ENCODE data around the gene CDC73. TPM values are rescaled to one million over a fixed set of nuclear protein-coding genes. Genes with fewer than 3 reads are reported as not detected.

The CDC73 gene
- total RNA-seq, 1 experiment from 2014 or later = 63.2 TPM

DNA sequence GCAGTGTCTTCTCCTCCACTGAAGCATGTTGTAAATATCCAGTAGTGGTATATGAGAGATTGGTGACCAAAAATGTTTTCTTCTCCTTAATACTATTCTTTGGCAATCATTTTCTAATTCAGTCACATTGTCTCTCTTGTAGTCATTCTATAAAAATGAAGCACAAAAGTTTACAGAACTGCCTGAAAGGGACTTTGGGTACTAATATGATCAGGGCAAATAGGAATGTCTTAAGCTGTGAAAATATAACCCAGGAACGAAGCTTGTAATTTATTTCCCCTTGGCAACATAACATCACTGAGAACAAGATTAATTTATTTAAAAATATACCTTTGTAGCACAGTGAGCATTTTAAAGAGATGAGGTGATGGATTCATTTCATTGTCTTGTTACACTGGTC, 59.7 kb downstream of the CDC73 start:
- H4K20me1 ChIP-seq (ENCODE audit: insufficient read depth) = peaks cover 47% of the 10 kb centered on the region
- H3K27ac ChIP-seq (ENCODE audit: low read depth, low read length) = no peak overlapping the region
- H3K4me3 ChIP-seq (replicated peaks in 1 of 2; ENCODE audit: low read depth in 1 of 2, low read length in 2 of 2) = no peak overlapping the region
- H3K9ac ChIP-seq (ENCODE audit: low read length) = no peak overlapping the region
- no peaks in the 10 kb centered on the region for H3K4me1 ChIP-seq (ENCODE audit: control insufficient read depth in 1 of 2, insufficient read depth in 2 of 2, low read length in 2 of 2)
- no peak for ATAC-seq
- H3K9me3 ChIP-seq (ENCODE audit: control insufficient read depth in 1 of 2, insufficient read depth in 1 of 2, low read depth in 1 of 2, low read length in 2 of 2) = no peaks in the 10 kb centered on the region
- H3K79me2 ChIP-seq (ENCODE audit: insufficient read depth, low read length) = peaks cover 63% of the 10 kb centered on the region
- H3K36me3 ChIP-seq (ENCODE audit: control insufficient read depth in 1 of 2, insufficient read depth in 2 of 2, low read length in 2 of 2) = no peaks in the 10 kb centered on the region
- BruUV-seq (replicated peaks) = no TSS peak
- no peak for DNase-seq (ENCODE audit: low read depth, low spot score)
- POLR2A ChIA-PET = interaction anchor here (0.7 kb wide), 1 partner anchor 8 kb away, joined by 3 read pairs; no protein-coding TSS in a partner anchor
- H2AFZ ChIP-seq (ENCODE audit: low read depth, low read length, poor library complexity, severe bottlenecking) = no peak overlapping the region
- CTCF ChIA-PET = no interaction called here
- no peak overlapping the region for H3K4me2 ChIP-seq (ENCODE audit: low read length)
- H3K9me2 ChIP-seq (ENCODE audit: insufficient read depth) = no peaks in the 10 kb centered on the region
- intact Hi-C loops (cut with micrococcal nuclease) = loop anchor here (10.0 kb wide), 1 partner anchor 573 kb away; no protein-coding TSS in a partner anchor
- H3K27me3 ChIP-seq (ENCODE audit: insufficient read depth, low read length) = no peaks in the 10 kb centered on the region
- RAD21 ChIA-PET (ENCODE audit: low non-redundant PET in 1 of 2, low total read pairs in 2 of 2, uncharacterized antibody in 2 of 2, unreplicated experiment in 2 of 2) = no interaction called here
- no peak for TF ChIP-seq ZNF274 (IDR thresholded peaks at IDR 0.05; ENCODE audit: low read depth, low read length)
- TF ChIP-seq, protein P1, sequence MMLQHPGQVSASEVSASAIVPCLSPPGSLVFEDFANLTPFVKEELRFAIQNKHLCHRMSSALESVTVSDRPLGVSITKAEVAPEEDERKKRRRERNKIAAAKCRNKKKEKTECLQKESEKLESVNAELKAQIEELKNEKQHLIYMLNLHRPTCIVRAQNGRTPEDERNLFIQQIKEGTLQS (IDR thresholded peaks at IDR 0.05) = no peak
- no peak for TF ChIP-seq POLR2AphosphoS5 (IDR thresholded peaks at IDR 0.05; ENCODE audit: low read depth, low read length)
- TF ChIP-seq ELF1 (IDR thresholded peaks at IDR 0.05; ENCODE audit: borderline replicate concordance, low read depth) = no peak
- no peak for TF ChIP-seq CEBPB (IDR thresholded peaks at IDR 0.05; ENCODE audit: low read depth)
- TF ChIP-seq POLR2A (IDR thresholded peaks at IDR 0.05; ENCODE audit: borderline replicate concordance, extremely low read depth, insufficient read depth, insufficient read length) = no peak
- no peak for TF ChIP-seq ZFX (IDR thresholded peaks at IDR 0.05)
- no peak for TF ChIP-seq YY1 (IDR thresholded peaks at IDR 0.05; ENCODE audit: extremely low read depth, insufficient replicate concordance, low read depth, low read length)
- no peak for TF ChIP-seq TCF7L2 (IDR thresholded peaks at IDR 0.05; ENCODE audit: borderline replicate concordance, extremely low read depth, insufficient read depth, insufficient read length)
- no peak for TF ChIP-seq RAD21 (IDR thresholded peaks at IDR 0.05; ENCODE audit: low read depth)
- TF ChIP-seq CBX3 (IDR thresholded peaks at IDR 0.05; ENCODE audit: low read depth) = no peak
- no peak for TF ChIP-seq EGR1 (IDR thresholded peaks at IDR 0.05; ENCODE audit: low read depth)
- TF ChIP-seq, protein P2, sequence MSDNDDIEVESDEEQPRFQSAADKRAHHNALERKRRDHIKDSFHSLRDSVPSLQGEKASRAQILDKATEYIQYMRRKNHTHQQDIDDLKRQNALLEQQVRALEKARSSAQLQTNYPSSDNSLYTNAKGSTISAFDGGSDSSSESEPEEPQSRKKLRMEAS (IDR thresholded peaks at IDR 0.05) = no peak
- no peak for TF ChIP-seq FOSL1 (IDR thresholded peaks at IDR 0.05; ENCODE audit: low read depth)
- no peak for TF ChIP-seq EZH2 (IDR thresholded peaks at IDR 0.05)
- TF ChIP-seq, protein P3, sequence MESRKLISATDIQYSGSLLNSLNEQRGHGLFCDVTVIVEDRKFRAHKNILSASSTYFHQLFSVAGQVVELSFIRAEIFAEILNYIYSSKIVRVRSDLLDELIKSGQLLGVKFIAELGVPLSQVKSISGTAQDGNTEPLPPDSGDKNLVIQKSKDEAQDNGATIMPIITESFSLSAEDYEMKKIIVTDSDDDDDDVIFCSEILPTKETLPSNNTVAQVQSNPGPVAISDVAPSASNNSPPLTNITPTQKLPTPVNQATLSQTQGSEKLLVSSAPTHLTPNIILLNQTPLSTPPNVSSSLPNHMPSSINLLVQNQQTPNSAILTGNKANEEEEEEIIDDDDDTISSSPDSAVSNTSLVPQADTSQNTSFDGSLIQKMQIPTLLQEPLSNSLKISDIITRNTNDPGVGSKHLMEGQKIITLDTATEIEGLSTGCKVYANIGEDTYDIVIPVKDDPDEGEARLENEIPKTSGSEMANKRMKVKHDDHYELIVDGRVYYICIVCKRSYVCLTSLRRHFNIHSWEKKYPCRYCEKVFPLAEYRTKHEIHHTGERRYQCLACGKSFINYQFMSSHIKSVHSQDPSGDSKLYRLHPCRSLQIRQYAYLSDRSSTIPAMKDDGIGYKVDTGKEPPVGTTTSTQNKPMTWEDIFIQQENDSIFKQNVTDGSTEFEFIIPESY (IDR thresholded peaks at IDR 0.05; ENCODE audit: extremely low read depth, insufficient replicate concordance, low read length) = no peak
- TF ChIP-seq SIN3A (IDR thresholded peaks at IDR 0.05; ENCODE audit: low read depth) = no peak

Data from HCT116 (cell line).